Measurements from ENCODE around the gene MMGT1. TPM values are rescaled to one million over a fixed set of nuclear protein-coding genes. Genes with fewer than 3 reads are reported as not detected.

Gene MMGT1
- total RNA-seq, 2 donors from 2014 or later, result 17.5 to 19.2 TPM

- 89% methylated on average over 4 of the region's 4 CpGs; no CpG with 5 or more reads in 1 of the 2 experiments for WGBS, 2 experiments (ENCODE audit: insufficient coverage in 1 of 2, insufficient read length in 1 of 2)
- H3K27me3 ChIP-seq (ENCODE audit: control insufficient read depth, insufficient read depth, low read length, poor library complexity, severe bottlenecking), result no peaks in the 10 kb centered on the region
- no peaks in the 10 kb centered on the region for H3K36me3 ChIP-seq (ENCODE audit: control insufficient read depth, insufficient read depth, low read length)
- Mint-ChIP-seq H3K4me3 (no peak overlapping the region), H3K36me3 (ENCODE audit: low read depth) (no peaks in the 10 kb centered on the region), H3K27me3 (ENCODE audit: insufficient read depth) (no peaks in the 10 kb centered on the region), H3K9me3 (peaks cover 42% of the 10 kb centered on the region), H3K4me1 (no peaks in the 10 kb centered on the region), H3K27ac (no peak overlapping the region)
- H3K9me3 ChIP-seq (ENCODE audit: control insufficient read depth, low read length), result no peaks in the 10 kb centered on the region
- DNase-seq, result peak; percentile 42
- TF ChIP-seq CTCF (conservative IDR thresholded peaks at IDR 0.05), result no peak
- H3K27ac ChIP-seq (ENCODE audit: low read depth, low read length), result no peak overlapping the region
- H3K9ac ChIP-seq (ENCODE audit: extremely low read depth, low read length, poor library complexity, severe bottlenecking), result no peak overlapping the region
- no peak overlapping the region for H3K4me3 ChIP-seq (ENCODE audit: low read length)
- no peaks in the 10 kb centered on the region for H3K4me1 ChIP-seq (ENCODE audit: control insufficient read depth, insufficient read depth, low read length)
Measured at GRCh38 chrX:135951291-135951690, 22.5 kb downstream of the MMGT1 start.

- WGBS, 2 experiments (ENCODE audit: insufficient coverage in 1 of 2, insufficient read length in 1 of 2), result 90% methylated on average over 2 of the region's 2 CpGs; no CpG with 5 or more reads in 1 of the 2 experiments
- Mint-ChIP-seq H3K4me3 (no peak overlapping the region), H3K27ac (no peak overlapping the region), H3K4me1 (no peaks in the 10 kb centered on the region), H3K27me3 (ENCODE audit: insufficient read depth) (no peaks in the 10 kb centered on the region), H3K36me3 (ENCODE audit: low read depth) (no peaks in the 10 kb centered on the region), H3K9me3 (peaks cover 54% of the 10 kb centered on the region)
- H3K36me3 ChIP-seq (ENCODE audit: control insufficient read depth, insufficient read depth, low read length), result no peaks in the 10 kb centered on the region
- DNase-seq, result no peak
- no peak overlapping the region for H3K27ac ChIP-seq (ENCODE audit: low read depth, low read length)
- no peak overlapping the region for H3K9ac ChIP-seq (ENCODE audit: extremely low read depth, low read length, poor library complexity, severe bottlenecking)
- no peak for TF ChIP-seq CTCF (conservative IDR thresholded peaks at IDR 0.05)
- H3K9me3 ChIP-seq (ENCODE audit: control insufficient read depth, low read length), result no peaks in the 10 kb centered on the region
- no peak overlapping the region for H3K4me3 ChIP-seq (ENCODE audit: low read length)
- H3K27me3 ChIP-seq (ENCODE audit: control insufficient read depth, insufficient read depth, low read length, poor library complexity, severe bottlenecking), result no peaks in the 10 kb centered on the region
- no peaks in the 10 kb centered on the region for H3K4me1 ChIP-seq (ENCODE audit: control insufficient read depth, insufficient read depth, low read length)
Measured at GRCh38 chrX:135944486-135944885, 29.3 kb downstream of the MMGT1 start.

- Histone ChIP-seq H3K9me3 (ENCODE audit: control insufficient read depth, low read length) (no peaks in the 10 kb centered on the region), H3K36me3 (ENCODE audit: control insufficient read depth, insufficient read depth, low read length) (no peaks in the 10 kb centered on the region), H3K4me1 (ENCODE audit: control insufficient read depth, insufficient read depth, low read length) (no peaks in the 10 kb centered on the region), H3K27me3 (ENCODE audit: control insufficient read depth, insufficient read depth, low read length, poor library complexity, severe bottlenecking) (no peaks in the 10 kb centered on the region), H3K27ac (ENCODE audit: low read depth, low read length) (no peak overlapping the region), H3K4me3 (ENCODE audit: low read length) (no peak overlapping the region), H3K9ac (ENCODE audit: extremely low read depth, low read length, poor library complexity, severe bottlenecking) (no peak overlapping the region)
- 49% methylated on average over 16 of the region's 19 CpGs; no CpG with 5 or more reads in 1 of the 2 experiments for WGBS, 2 experiments (ENCODE audit: insufficient coverage in 1 of 2, insufficient read length in 1 of 2)
- Mint-ChIP-seq H3K4me3 (no peak overlapping the region), H3K9me3 (peaks cover 55% of the 10 kb centered on the region), H3K4me1 (no peaks in the 10 kb centered on the region), H3K27ac (no peak overlapping the region), H3K36me3 (ENCODE audit: low read depth) (no peaks in the 10 kb centered on the region), H3K27me3 (ENCODE audit: insufficient read depth) (peaks cover 3% of the 10 kb centered on the region)
- peak; percentile 84 for DNase-seq
- TF ChIP-seq CTCF (conservative IDR thresholded peaks at IDR 0.05), result peak; percentile 81
Measured at GRCh38 chrX:135931644-135932487, 41.9 kb downstream of the MMGT1 start.
